ENCODE data around the gene HECTD4.

Gene HECTD4

DNA sequence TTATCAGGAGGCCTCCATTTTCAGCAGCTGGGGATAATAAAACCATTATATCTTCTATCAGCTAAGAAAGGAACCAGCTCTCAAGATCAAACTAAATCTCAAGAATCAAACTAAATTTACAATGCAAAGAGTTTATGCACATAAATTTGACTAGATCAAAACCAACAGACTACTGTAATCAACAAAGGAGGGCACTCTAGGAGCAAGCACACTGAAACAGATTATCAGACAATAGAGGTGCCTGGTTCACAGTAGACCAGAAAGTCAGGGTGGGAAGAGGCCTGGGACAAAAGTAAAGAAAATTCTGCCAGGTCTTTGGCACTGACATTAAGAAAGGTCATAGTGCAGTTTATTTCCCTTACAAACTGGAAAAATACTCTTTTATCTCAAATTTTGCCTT is 61.0 kb downstream of the HECTD4 start:
- 0 out of 2 replicates have a peak, but pooled peaks cover 6% of the 10 kb centered on the region for H3K4me1 ChIP-seq (ENCODE audit: control insufficient read depth, low read length)
- H3K27me3 ChIP-seq (ENCODE audit: control insufficient read depth, low read length): no peaks in the 10 kb centered on the region
- no peak overlapping the region for H3K4me2 ChIP-seq (ENCODE audit: low read length)
- H3K36me3 ChIP-seq (ENCODE audit: control insufficient read depth, low read length): peaks cover 12% of the 10 kb centered on the region
- H3K27ac ChIP-seq (ENCODE audit: low read depth, low read length): no peak overlapping the region
- H4K20me1 ChIP-seq (ENCODE audit: control insufficient read depth, insufficient read depth, low read depth, low read length): no peaks in the 10 kb centered on the region
- H3K9me2 ChIP-seq (replicated peaks; ENCODE audit: control insufficient read depth, low read length): no peaks in the 10 kb centered on the region
- TF ChIP-seq, protein P1, sequence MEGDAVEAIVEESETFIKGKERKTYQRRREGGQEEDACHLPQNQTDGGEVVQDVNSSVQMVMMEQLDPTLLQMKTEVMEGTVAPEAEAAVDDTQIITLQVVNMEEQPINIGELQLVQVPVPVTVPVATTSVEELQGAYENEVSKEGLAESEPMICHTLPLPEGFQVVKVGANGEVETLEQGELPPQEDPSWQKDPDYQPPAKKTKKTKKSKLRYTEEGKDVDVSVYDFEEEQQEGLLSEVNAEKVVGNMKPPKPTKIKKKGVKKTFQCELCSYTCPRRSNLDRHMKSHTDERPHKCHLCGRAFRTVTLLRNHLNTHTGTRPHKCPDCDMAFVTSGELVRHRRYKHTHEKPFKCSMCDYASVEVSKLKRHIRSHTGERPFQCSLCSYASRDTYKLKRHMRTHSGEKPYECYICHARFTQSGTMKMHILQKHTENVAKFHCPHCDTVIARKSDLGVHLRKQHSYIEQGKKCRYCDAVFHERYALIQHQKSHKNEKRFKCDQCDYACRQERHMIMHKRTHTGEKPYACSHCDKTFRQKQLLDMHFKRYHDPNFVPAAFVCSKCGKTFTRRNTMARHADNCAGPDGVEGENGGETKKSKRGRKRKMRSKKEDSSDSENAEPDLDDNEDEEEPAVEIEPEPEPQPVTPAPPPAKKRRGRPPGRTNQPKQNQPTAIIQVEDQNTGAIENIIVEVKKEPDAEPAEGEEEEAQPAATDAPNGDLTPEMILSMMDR (IDR thresholded peaks at IDR 0.05; ENCODE audit: low read depth, low read length, poor library complexity, severe bottlenecking): no peak
- no peak for TF ChIP-seq EZH2phosphoT487 (IDR thresholded peaks at IDR 0.05; ENCODE audit: borderline replicate concordance, low read length)
- H3K4me3 ChIP-seq (ENCODE audit: low read length): no peak overlapping the region
- no peaks in the 10 kb centered on the region for H3F3A ChIP-seq (ENCODE audit: control insufficient read depth, insufficient read depth)
- H3K9me3 ChIP-seq (ENCODE audit: control insufficient read depth, insufficient read depth, low read length): no peaks in the 10 kb centered on the region
- H3K79me2 ChIP-seq (ENCODE audit: control insufficient read depth, low read length): peaks cover 26% of the 10 kb centered on the region

DNA sequence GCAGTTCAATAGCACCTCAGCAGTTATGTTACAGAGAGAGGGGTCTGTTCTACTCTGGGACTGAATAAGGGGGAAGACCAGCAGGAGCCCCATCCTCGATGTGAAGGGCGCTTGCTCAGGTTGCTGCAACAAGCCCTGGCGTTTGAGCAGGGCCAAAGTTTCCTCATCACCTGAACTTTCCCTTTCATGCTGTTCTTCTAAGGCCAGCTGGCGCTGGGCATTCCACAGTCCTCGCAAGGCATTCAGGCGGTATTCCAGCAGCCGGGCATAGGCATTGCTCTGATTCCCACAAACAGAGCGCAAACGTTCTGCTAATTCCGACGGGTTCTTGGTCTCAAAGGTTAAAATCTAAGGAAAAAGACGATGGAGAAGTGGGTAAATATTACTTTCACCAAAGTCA is 62.8 kb downstream of the HECTD4 start:
- Histone ChIP-seq H4K20me1 (ENCODE audit: control insufficient read depth, insufficient read depth, low read depth, low read length) (no peaks in the 10 kb centered on the region), H3K27ac (ENCODE audit: low read depth, low read length) (no peak overlapping the region), H3K9me2 (replicated peaks; ENCODE audit: control insufficient read depth, low read length) (no peaks in the 10 kb centered on the region), H3K4me1 (ENCODE audit: control insufficient read depth, low read length) (no peaks in the 10 kb centered on the region), H3K27me3 (ENCODE audit: control insufficient read depth, low read length) (no peaks in the 10 kb centered on the region), H3F3A (ENCODE audit: control insufficient read depth, insufficient read depth) (no peaks in the 10 kb centered on the region), H3K4me2 (ENCODE audit: low read length) (no peak overlapping the region), H3K36me3 (ENCODE audit: control insufficient read depth, low read length) (peaks cover 19% of the 10 kb centered on the region), H3K79me2 (ENCODE audit: control insufficient read depth, low read length) (peaks cover 23% of the 10 kb centered on the region), H3K4me3 (ENCODE audit: low read length) (no peak overlapping the region), H3K9me3 (ENCODE audit: control insufficient read depth, insufficient read depth, low read length) (no peaks in the 10 kb centered on the region)
- TF ChIP-seq, protein P1 (IDR thresholded peaks at IDR 0.05; ENCODE audit: low read depth, low read length, poor library complexity, severe bottlenecking): no peak
- TF ChIP-seq EZH2phosphoT487 (IDR thresholded peaks at IDR 0.05; ENCODE audit: borderline replicate concordance, low read length): no peak

DNA sequence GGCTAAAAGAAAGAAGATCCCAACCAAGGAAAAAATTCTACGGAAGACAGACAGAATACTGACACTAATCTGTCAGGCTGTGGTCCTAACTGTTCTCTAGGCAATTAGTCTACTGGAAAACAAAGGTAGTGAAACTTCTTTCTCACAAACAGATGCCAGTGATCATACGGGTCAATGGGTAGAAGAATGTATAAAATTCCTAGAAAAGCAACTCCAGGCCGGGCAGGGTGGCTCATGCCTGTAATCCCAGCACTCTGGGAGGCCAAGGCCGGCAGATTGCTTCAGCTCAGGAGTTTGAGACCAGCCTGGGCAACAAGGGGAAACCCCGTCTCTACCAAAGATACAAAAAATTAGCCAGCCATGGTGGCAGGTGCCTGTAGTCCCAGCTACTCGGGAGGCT is 64.8 kb downstream of the HECTD4 start:
- Histone ChIP-seq H3K27me3 (ENCODE audit: control insufficient read depth, low read length) (no peaks in the 10 kb centered on the region), H3K9me3 (ENCODE audit: control insufficient read depth, insufficient read depth, low read length) (no peaks in the 10 kb centered on the region), H3K4me1 (ENCODE audit: control insufficient read depth, low read length) (no peaks in the 10 kb centered on the region), H3K4me2 (ENCODE audit: low read length) (no peak overlapping the region), H3K4me3 (ENCODE audit: low read length) (no peak overlapping the region), H3F3A (ENCODE audit: control insufficient read depth, insufficient read depth) (no peaks in the 10 kb centered on the region), H3K9me2 (replicated peaks; ENCODE audit: control insufficient read depth, low read length) (no peaks in the 10 kb centered on the region), H3K36me3 (ENCODE audit: control insufficient read depth, low read length) (peaks cover 26% of the 10 kb centered on the region), H3K27ac (ENCODE audit: low read depth, low read length) (no peak overlapping the region), H3K79me2 (ENCODE audit: control insufficient read depth, low read length) (peaks cover 15% of the 10 kb centered on the region), H4K20me1 (ENCODE audit: control insufficient read depth, insufficient read depth, low read depth, low read length) (no peaks in the 10 kb centered on the region)
- no peak for TF ChIP-seq EZH2phosphoT487 (IDR thresholded peaks at IDR 0.05; ENCODE audit: borderline replicate concordance, low read length)
- TF ChIP-seq, protein P1 (IDR thresholded peaks at IDR 0.05; ENCODE audit: low read depth, low read length, poor library complexity, severe bottlenecking): no peak

DNA sequence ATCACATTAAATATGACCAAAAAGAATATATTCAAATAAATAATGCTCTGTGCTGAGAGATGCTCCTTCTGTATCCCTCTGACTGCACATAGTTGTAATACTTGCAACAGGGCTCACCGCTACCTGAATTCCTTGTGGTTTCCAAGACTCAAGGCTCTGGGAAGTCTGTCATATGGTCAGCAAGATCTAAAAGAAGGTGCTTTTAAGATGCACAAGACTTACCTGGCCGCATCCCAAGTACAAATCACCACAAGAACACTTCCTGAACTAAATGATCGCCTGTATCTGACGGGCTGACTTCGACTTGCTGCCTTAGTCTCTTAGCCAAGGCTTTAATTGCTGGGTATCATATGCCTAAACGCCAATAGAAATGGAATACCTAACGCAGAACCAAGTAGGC is 67.2 kb downstream of the HECTD4 start:
- H3K36me3 ChIP-seq (ENCODE audit: control insufficient read depth, low read length): peaks cover 26% of the 10 kb centered on the region
- no peaks in the 10 kb centered on the region for H3K79me2 ChIP-seq (ENCODE audit: control insufficient read depth, low read length)
- H3F3A ChIP-seq (ENCODE audit: control insufficient read depth, insufficient read depth): no peaks in the 10 kb centered on the region
- H3K4me1 ChIP-seq (ENCODE audit: control insufficient read depth, low read length): no peaks in the 10 kb centered on the region
- no peaks in the 10 kb centered on the region for H4K20me1 ChIP-seq (ENCODE audit: control insufficient read depth, insufficient read depth, low read depth, low read length)
- no peaks in the 10 kb centered on the region for H3K27me3 ChIP-seq (ENCODE audit: control insufficient read depth, low read length)
- TF ChIP-seq, protein P1 (IDR thresholded peaks at IDR 0.05; ENCODE audit: low read depth, low read length, poor library complexity, severe bottlenecking): no peak
- no peak overlapping the region for H3K4me3 ChIP-seq (ENCODE audit: low read length)
- no peaks in the 10 kb centered on the region for H3K9me3 ChIP-seq (ENCODE audit: control insufficient read depth, insufficient read depth, low read length)
- no peaks in the 10 kb centered on the region for H3K9me2 ChIP-seq (replicated peaks; ENCODE audit: control insufficient read depth, low read length)
- no peak overlapping the region for H3K4me2 ChIP-seq (ENCODE audit: low read length)
- no peak overlapping the region for H3K27ac ChIP-seq (ENCODE audit: low read depth, low read length)
